HepG2 (cell line): ENCODE measurements around the gene TMEM167B. TPM values are rescaled to one million over a fixed set of nuclear protein-coding genes. Genes with fewer than 3 reads are reported as not detected.

Source experiments
- ATF7 ChIP-seq, 2 experiments: fragments of 450-650 bp in 1 of 2; sonication (generic) in 1 of 2; formaldehyde crosslinking in 1 of 2; IDR thresholded peaks; 2 replicates each; pipeline versions ENCODE4 v1.4.0 to v1.6.1; 2016 to 2020; ENCODE audit warnings: antibody characterized with exemption in 1 of 2, mild to moderate bottlenecking in 1 of 2, missing genetic modification reagents in 1 of 2
- DPF2 ChIP-seq: sonication (generic); formaldehyde crosslinking; IDR thresholded peaks from 2 replicates; pipeline ENCODE4 v1.4.0; 2020; ENCODE audit warnings: mild to moderate bottlenecking, low read depth, missing genetic modification reagents, borderline replicate concordance
- GABPB1 ChIP-seq: IDR thresholded peaks from 2 replicates; pipeline ENCODE4 v1.6.1; 2016; ENCODE audit warnings: mild to moderate bottlenecking, missing genetic modification reagents, moderate library complexity, missing compliant biosample characterization
- NCOR1 ChIP-seq: fragments of 200-600 bp; sonication (generic); IDR thresholded peaks from 2 replicates; pipeline ENCODE4 v1.7.0; 2017; ENCODE audit warnings: antibody characterized with exemption, low read length, borderline replicate concordance
- NFATC3 ChIP-seq: sonication (generic); formaldehyde crosslinking; IDR thresholded peaks from 2 replicates; pipeline ENCODE4 v1.5.1; 2020; ENCODE audit warnings: mild to moderate bottlenecking, missing genetic modification reagents
- POGZ ChIP-seq: sonication (generic); formaldehyde crosslinking; IDR thresholded peaks from 2 replicates; pipeline ENCODE4 v1.4.0; 2020; ENCODE audit warnings: mild to moderate bottlenecking, missing genetic modification reagents
- RERE ChIP-seq: IDR thresholded peaks from 2 replicates; pipeline ENCODE4 v1.6.1; 2016; ENCODE audit warnings: low read depth, missing genetic modification reagents, missing compliant biosample characterization
- SOX6 ChIP-seq, 2 experiments: fragments of 450-650 bp in 1 of 2; sonication (generic) in 1 of 2; formaldehyde crosslinking in 1 of 2; IDR thresholded peaks; 2 replicates each; pipeline versions ENCODE4 v1.4.0 to v1.6.1; 2017 to 2020; ENCODE audit warnings: antibody characterized with exemption in 1 of 2, mild to moderate bottlenecking in 1 of 2, missing genetic modification reagents in 1 of 2
- ZMYM4 ChIP-seq: sonication (generic); formaldehyde crosslinking; IDR thresholded peaks from 2 replicates; pipeline ENCODE4 v1.8.1; 2023; ENCODE audit warnings: mild to moderate bottlenecking, missing genetic modification reagents
- ZNF205 ChIP-seq: IDR thresholded peaks from 2 replicates; pipeline ENCODE4 v1.6.1; 2018; ENCODE audit warnings: missing biosample characterization, missing genetic modification reagents
- ZNF260 ChIP-seq: sonication (generic); formaldehyde crosslinking; IDR thresholded peaks from 2 replicates; pipeline ENCODE4 v1.4.0; 2020; ENCODE audit warnings: missing genetic modification reagents, low read depth, mild to moderate bottlenecking, borderline replicate concordance
- ZNF644 ChIP-seq: IDR thresholded peaks from 2 replicates; pipeline ENCODE4 v1.6.1; 2016; ENCODE audit warnings: low read depth
- ZNF788 ChIP-seq: sonication (generic); formaldehyde crosslinking; IDR thresholded peaks from 2 replicates; pipeline ENCODE4 v1.5.0; 2020; ENCODE audit warnings: mild to moderate bottlenecking, missing genetic modification reagents, borderline replicate concordance
- polyA plus RNA-seq, 8 experiments: library from polyadenylated mRNA; depleted of rRNA in 3 of 8; stranded (reverse) in 7 of 8; unstranded in 1 of 8; fragments of >200 nt; fragmentation: Illumina TruSeq in 4 of 8; extraction: Trizol in 4 of 8; gene quantifications; 2 replicates each; pipeline versions ENCODE4 v1.2.1 to v1.2.3, GENCODE V29; 2011 to 2016; ENCODE audit warnings: low read depth in 4 of 8, missing spikeins in 1 of 8, mixed read lengths in 1 of 8; ENCODE audit not compliant: insufficient read depth in 1 of 8
- total RNA-seq, 5 experiments: library from RNA; depleted of rRNA; stranded (reverse); fragments of >200 nt; fragmentation: Illumina TruSeq; extraction: Trizol; gene quantifications; 2 replicates each; pipeline ENCODE4 v1.2.3, GENCODE V29; 2016; ENCODE audit warnings: low read depth in 1 of 5
- TF ChIP-seq, protein P1 (sequence below): sonication (generic); formaldehyde crosslinking; IDR thresholded peaks from 2 replicates; pipeline ENCODE4 v1.4.0; 2020; ENCODE audit warnings: missing genetic modification reagents, borderline replicate concordance
- TF ChIP-seq, protein P2 (sequence below): sonication (generic); formaldehyde crosslinking; IDR thresholded peaks from 2 replicates; pipeline ENCODE4 v1.4.0; 2020; ENCODE audit warnings: missing genetic modification reagents, borderline replicate concordance
- TF ChIP-seq, protein P3 (sequence below): sonication (generic); formaldehyde crosslinking; IDR thresholded peaks from 2 replicates; pipeline ENCODE4 v1.5.0; 2020; ENCODE audit warnings: missing genetic modification reagents

The TMEM167B gene
- total and polyA plus RNA-seq, 2 of the 13 experiments (the other 11 are each of a cell fraction or from before 2014, with no cell fraction given), result 9.5 to 22.4 TPM

- TF ChIP-seq SOX6 (IDR thresholded peaks at IDR 0.05) (no peak), SOX6 (CRISPR knock-in tag; IDR thresholded peaks at IDR 0.05) (peak; percentile 84), POGZ (CRISPR knock-in tag) (peak; percentile 99), ZNF788 (CRISPR knock-in tag) (peak; percentile 88; the same call in 1 of the 2 replicates), DPF2 (CRISPR knock-in tag) (peak; percentile 44; the same call in 1 of the 2 replicates), GABPB1 (CRISPR knock-in tag) (peak; percentile 96), ZNF205 (CRISPR knock-in tag) (peak; percentile 87), ATF7 (IDR thresholded peaks at IDR 0.05) (no peak), ATF7 (CRISPR knock-in tag; IDR thresholded peaks at IDR 0.05) (0 out of 2 replicates have a peak, but pooled peaks have one; percentile 64), NFATC3 (CRISPR knock-in tag) (peak; percentile 64), ZMYM4 (peak; percentile 100), ZNF644 (CRISPR knock-in tag) (0 out of 2 replicates have a peak, but pooled peaks have one; percentile 18), NCOR1 (peak; percentile 22; the same call in 1 of the 2 replicates), RERE (CRISPR knock-in tag) (0 out of 2 replicates have a peak, but pooled peaks have one; percentile 59), ZNF260 (CRISPR knock-in tag) (no peak)
- TF ChIP-seq, protein P1, sequence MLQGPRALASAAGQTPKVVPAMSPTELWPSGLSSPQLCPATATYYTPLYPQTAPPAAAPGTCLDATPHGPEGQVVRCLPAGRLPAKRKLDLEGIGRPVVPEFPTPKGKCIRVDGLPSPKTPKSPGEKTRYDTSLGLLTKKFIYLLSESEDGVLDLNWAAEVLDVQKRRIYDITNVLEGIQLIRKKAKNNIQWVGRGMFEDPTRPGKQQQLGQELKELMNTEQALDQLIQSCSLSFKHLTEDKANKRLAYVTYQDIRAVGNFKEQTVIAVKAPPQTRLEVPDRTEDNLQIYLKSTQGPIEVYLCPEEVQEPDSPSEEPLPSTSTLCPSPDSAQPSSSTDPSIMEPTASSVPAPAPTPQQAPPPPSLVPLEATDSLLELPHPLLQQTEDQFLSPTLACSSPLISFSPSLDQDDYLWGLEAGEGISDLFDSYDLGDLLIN (CRISPR knock-in tag), result 0 out of 2 replicates have a peak, but pooled peaks have one; percentile 64
- TF ChIP-seq, protein P2, sequence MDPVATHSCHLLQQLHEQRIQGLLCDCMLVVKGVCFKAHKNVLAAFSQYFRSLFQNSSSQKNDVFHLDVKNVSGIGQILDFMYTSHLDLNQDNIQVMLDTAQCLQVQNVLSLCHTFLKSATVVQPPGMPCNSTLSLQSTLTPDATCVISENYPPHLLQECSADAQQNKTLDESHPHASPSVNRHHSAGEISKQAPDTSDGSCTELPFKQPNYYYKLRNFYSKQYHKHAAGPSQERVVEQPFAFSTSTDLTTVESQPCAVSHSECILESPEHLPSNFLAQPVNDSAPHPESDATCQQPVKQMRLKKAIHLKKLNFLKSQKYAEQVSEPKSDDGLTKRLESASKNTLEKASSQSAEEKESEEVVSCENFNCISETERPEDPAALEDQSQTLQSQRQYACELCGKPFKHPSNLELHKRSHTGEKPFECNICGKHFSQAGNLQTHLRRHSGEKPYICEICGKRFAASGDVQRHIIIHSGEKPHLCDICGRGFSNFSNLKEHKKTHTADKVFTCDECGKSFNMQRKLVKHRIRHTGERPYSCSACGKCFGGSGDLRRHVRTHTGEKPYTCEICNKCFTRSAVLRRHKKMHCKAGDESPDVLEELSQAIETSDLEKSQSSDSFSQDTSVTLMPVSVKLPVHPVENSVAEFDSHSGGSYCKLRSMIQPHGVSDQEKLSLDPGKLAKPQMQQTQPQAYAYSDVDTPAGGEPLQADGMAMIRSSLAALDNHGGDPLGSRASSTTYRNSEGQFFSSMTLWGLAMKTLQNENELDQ, result no peak
- TF ChIP-seq, protein P3, sequence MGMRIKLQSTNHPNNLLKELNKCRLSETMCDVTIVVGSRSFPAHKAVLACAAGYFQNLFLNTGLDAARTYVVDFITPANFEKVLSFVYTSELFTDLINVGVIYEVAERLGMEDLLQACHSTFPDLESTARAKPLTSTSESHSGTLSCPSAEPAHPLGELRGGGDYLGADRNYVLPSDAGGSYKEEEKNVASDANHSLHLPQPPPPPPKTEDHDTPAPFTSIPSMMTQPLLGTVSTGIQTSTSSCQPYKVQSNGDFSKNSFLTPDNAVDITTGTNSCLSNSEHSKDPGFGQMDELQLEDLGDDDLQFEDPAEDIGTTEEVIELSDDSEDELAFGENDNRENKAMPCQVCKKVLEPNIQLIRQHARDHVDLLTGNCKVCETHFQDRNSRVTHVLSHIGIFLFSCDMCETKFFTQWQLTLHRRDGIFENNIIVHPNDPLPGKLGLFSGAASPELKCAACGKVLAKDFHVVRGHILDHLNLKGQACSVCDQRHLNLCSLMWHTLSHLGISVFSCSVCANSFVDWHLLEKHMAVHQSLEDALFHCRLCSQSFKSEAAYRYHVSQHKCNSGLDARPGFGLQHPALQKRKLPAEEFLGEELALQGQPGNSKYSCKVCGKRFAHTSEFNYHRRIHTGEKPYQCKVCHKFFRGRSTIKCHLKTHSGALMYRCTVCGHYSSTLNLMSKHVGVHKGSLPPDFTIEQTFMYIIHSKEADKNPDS (CRISPR knock-in tag), result no peak; the same call in 1 of the 2 replicates
Observed at GRCh38 chr1:109099938-109100773, 9.6 kb downstream of the TMEM167B start (continued).
